Mesodermal cell (in vitro differentiated cells): ENCODE data around the gene ANO4.

Experiments
- H3K27ac ChIP-seq: 2 replicates; pipeline ENCODE4 v1.7.0; 2013; ENCODE audit warnings: mild to moderate bottlenecking, low read depth, low read length, moderate library complexity; ENCODE audit not compliant: severe bottlenecking
- H3K36me3 ChIP-seq: 2 replicates; pipeline ENCODE4 v1.7.1; 2013; ENCODE audit warnings: mild to moderate bottlenecking, low read length, moderate library complexity; ENCODE audit not compliant: control insufficient read depth, insufficient read depth
- H3K4me1 ChIP-seq: one replicate; pipeline ENCODE4 v1.7.1; 2013; ENCODE audit warnings: mild to moderate bottlenecking, low read length; ENCODE audit not compliant: insufficient read depth, control insufficient read depth, poor library complexity, severe bottlenecking
- H3K4me3 ChIP-seq: 2 replicates; pipeline ENCODE4 v1.7.0; 2013; ENCODE audit warnings: low read length, control low read depth, mild to moderate bottlenecking; ENCODE audit not compliant: insufficient read depth, poor library complexity, severe bottlenecking; ENCODE audit errors: extremely low read depth
- H3K9me3 ChIP-seq: 2 replicates; pipeline ENCODE4 v1.7.1; 2013; ENCODE audit warnings: mild to moderate bottlenecking, low read length, moderate library complexity; ENCODE audit not compliant: control insufficient read depth
- WGBS, 2 experiments: methylation state at CpG; one replicate each; pipeline ENCODE4 v1.1.5; 2013; ENCODE audit warnings: missing lambda C conversion rate in 2 of 2; ENCODE audit not compliant: insufficient coverage in 2 of 2; 5-methylcytosine and 5-hydroxymethylcytosine counted together

The ANO4 gene

GRCh38 chr12:100940503-100940902 lies 145.9 kb downstream of the ANO4 start:
- WGBS, 2 experiments: no CpG with 5 or more reads among the region's 2 CpGs
- H3K4me1 ChIP-seq: peaks cover 8% of the 10 kb centered on the region
- H3K4me3 ChIP-seq: no peak overlapping the region
- no peak overlapping the region for H3K27ac ChIP-seq
- H3K36me3 ChIP-seq: peaks cover 24% of the 10 kb centered on the region
- H3K9me3 ChIP-seq: no peaks in the 10 kb centered on the region

GRCh38 chr12:100942984-100943749 lies 148.6 kb downstream of the ANO4 start:
- peaks cover 31% of the 10 kb centered on the region for H3K36me3 ChIP-seq
- no peak overlapping the region for H3K4me3 ChIP-seq
- no peak overlapping the region for H3K27ac ChIP-seq
- H3K9me3 ChIP-seq: no peaks in the 10 kb centered on the region
- H3K4me1 ChIP-seq: no peaks in the 10 kb centered on the region
- WGBS, 2 experiments: 94 to 100% methylated on average over 2 to 3 of the region's 5 CpGs

- Histone ChIP-seq H3K4me1 (peaks cover 44% of the 10 kb centered on the region), H3K36me3 (peaks cover 13% of the 10 kb centered on the region), H3K9me3 (no peaks in the 10 kb centered on the region), H3K4me3 (no peak overlapping the region), H3K27ac (no peak overlapping the region)
- no CpG with 5 or more reads among the region's 1 CpG for WGBS, 2 experiments
These were observed 157.2 kb downstream of the ANO4 start for GRCh38 chr12:100951756-100952155.

- Histone ChIP-seq H3K9me3 (no peaks in the 10 kb centered on the region), H3K27ac (no peak overlapping the region), H3K4me1 (peaks cover 44% of the 10 kb centered on the region), H3K36me3 (peaks cover 17% of the 10 kb centered on the region), H3K4me3 (no peak overlapping the region)
These were observed 158.6 kb downstream of the ANO4 start for GRCh38 chr12:100953217-100953616.

- Histone ChIP-seq H3K4me1 (peaks cover 44% of the 10 kb centered on the region), H3K9me3 (no peaks in the 10 kb centered on the region), H3K36me3 (peaks cover 17% of the 10 kb centered on the region), H3K27ac (no peak overlapping the region), H3K4me3 (no peak overlapping the region)
- WGBS, 2 experiments: 20 to 40% methylated on average over 1 to 2 of the region's 2 CpGs
These were observed 159.1 kb downstream of the ANO4 start for GRCh38 chr12:100953677-100954076.

- WGBS, 2 experiments: 85 to 89% methylated on average over 2 of the region's 3 CpGs
- Histone ChIP-seq H3K4me3 (no peak overlapping the region), H3K36me3 (peaks cover 17% of the 10 kb centered on the region), H3K27ac (no peak overlapping the region), H3K9me3 (no peaks in the 10 kb centered on the region), H3K4me1 (peaks cover 47% of the 10 kb centered on the region)
These were observed 159.5 kb downstream of the ANO4 start for GRCh38 chr12:100954118-100954517.

GRCh38 chr12:100955139-100955538 lies 160.6 kb downstream of the ANO4 start:
- 46 to 79% methylated on average over 2 to 4 of the region's 4 CpGs for WGBS, 2 experiments

GRCh38 chr12:100956311-100956852 lies 161.8 kb downstream of the ANO4 start:
- H3K4me1 ChIP-seq: peaks cover 55% of the 10 kb centered on the region
- H3K9me3 ChIP-seq: no peaks in the 10 kb centered on the region
- H3K4me3 ChIP-seq: no peak overlapping the region
- H3K27ac ChIP-seq: no peak overlapping the region
- H3K36me3 ChIP-seq: peaks cover 6% of the 10 kb centered on the region
- WGBS, 2 experiments: 100% methylated on average over 4 of the region's 5 CpGs; no CpG with 5 or more reads in 1 of the 2 experiments

More at GRCh38 chr12:100955139-100955538, 160.6 kb downstream of the ANO4 start:
- H3K4me1 ChIP-seq: peaks cover 55% of the 10 kb centered on the region
- peaks cover 12% of the 10 kb centered on the region for H3K36me3 ChIP-seq
- H3K27ac ChIP-seq: peak overlapping the region; percentile 65
- no peak overlapping the region for H3K4me3 ChIP-seq
- no peaks in the 10 kb centered on the region for H3K9me3 ChIP-seq

GRCh38 chr12:100959481-100959880 lies 164.9 kb downstream of the ANO4 start:
- peaks cover 31% of the 10 kb centered on the region for H3K4me1 ChIP-seq
- H3K9me3 ChIP-seq: no peaks in the 10 kb centered on the region
- H3K36me3 ChIP-seq: peaks cover 13% of the 10 kb centered on the region
- 35 to 78% methylated on average over 1 of the region's 1 CpG for WGBS, 2 experiments
- peak overlapping the region; percentile 57 for H3K27ac ChIP-seq
- no peak overlapping the region for H3K4me3 ChIP-seq

GRCh38 chr12:100962086-100962712 lies 167.6 kb downstream of the ANO4 start:
- H3K27ac ChIP-seq: no peak overlapping the region
- WGBS, 2 experiments: 83 to 94% methylated on average over 2 to 4 of the region's 5 CpGs
- no peak overlapping the region for H3K4me3 ChIP-seq
- peaks cover 11% of the 10 kb centered on the region for H3K4me1 ChIP-seq
- no peaks in the 10 kb centered on the region for H3K9me3 ChIP-seq
- H3K36me3 ChIP-seq: peaks cover 9% of the 10 kb centered on the region

- 92% methylated on average over 2 of the region's 3 CpGs; no CpG with 5 or more reads in 1 of the 2 experiments for WGBS, 2 experiments
- Histone ChIP-seq H3K4me1 (peaks cover 11% of the 10 kb centered on the region), H3K27ac (no peak overlapping the region), H3K9me3 (no peaks in the 10 kb centered on the region), H3K36me3 (peaks cover 7% of the 10 kb centered on the region), H3K4me3 (no peak overlapping the region)
These were observed 168.8 kb downstream of the ANO4 start for GRCh38 chr12:100963381-100963780.
